GM20000 (cell line): ENCODE data around the gene SPDYE2.
"Not testable (repeated sequence)": the region's sequence is repeated elsewhere in the genome, so short reads cannot be mapped to it uniquely, and the experiment has no call there.

ENCODE experiments used
- DNase-seq: peaks from one replicate; pipeline ENCODE4 v3.0.0; 2012; ENCODE audit warnings: low spot score
- CTCF ChIP-seq: IDR thresholded peaks from 2 replicates; pipeline ENCODE4 v1.5.1; 2012; ENCODE audit warnings: mild to moderate bottlenecking, control low read depth; ENCODE audit errors: extremely low read depth, missing control alignments

The SPDYE2 gene

GRCh38 chr7:102540604-102541003 lies 10.4 kb upstream of the SPDYE2 start:
- not testable (repeated sequence) for DNase-seq

- DNase-seq, result not testable (repeated sequence)
These were observed 8.9 kb upstream of the SPDYE2 start for GRCh38 chr7:102542083-102542482.

GRCh38 chr7:102542771-102543170 lies 8.3 kb upstream of the SPDYE2 start:
- DNase-seq, result not testable (repeated sequence)

GRCh38 chr7:102543596-102543995 lies 7.4 kb upstream of the SPDYE2 start, which contains the start of gene UPK3BL2:
UPK3BL2 (minus strand) TSS chr7:102543696; CDS start chr7:102543636, 60 bp downstream.
- DNase-seq, result not testable (repeated sequence)

- not testable (repeated sequence) for DNase-seq
These were observed 6.7 kb upstream of the SPDYE2 start for GRCh38 chr7:102544372-102544771.

- DNase-seq, result not testable (repeated sequence)
These were observed 5.7 kb upstream of the SPDYE2 start for GRCh38 chr7:102545288-102545687.

- not testable (repeated sequence) for DNase-seq
These were observed 4.7 kb upstream of the SPDYE2 start for GRCh38 chr7:102546353-102546752.

GRCh38 chr7:102568620-102569019 lies 17.6 kb downstream of the SPDYE2 start:
- DNase-seq, result not testable (repeated sequence)

GRCh38 chr7:102572261-102573239 lies 21.5 kb downstream of the SPDYE2 start, which contains the start of gene POLR2J3:
POLR2J3 (minus strand) TSS chr7:102572583; CDS start chr7:102572521, 62 bp downstream.
- not testable (repeated sequence) for DNase-seq
- peak; percentile 49 for TF ChIP-seq CTCF

GRCh38 chr7:102574607-102575006 lies 23.6 kb downstream of the SPDYE2 start:
- not testable (repeated sequence) for DNase-seq

GRCh38 chr7:102576363-102576762 lies 25.3 kb downstream of the SPDYE2 start:
- DNase-seq, result not testable (repeated sequence)

GRCh38 chr7:102577315-102578240 lies 26.6 kb downstream of the SPDYE2 start:
- not testable (repeated sequence) for DNase-seq

- not testable (repeated sequence) for DNase-seq
These were observed 27.5 kb downstream of the SPDYE2 start for GRCh38 chr7:102578486-102578885.

- DNase-seq, result not testable (repeated sequence)
These were observed 30.7 kb downstream of the SPDYE2 start for GRCh38 chr7:102581722-102582121.

- DNase-seq, result not testable (repeated sequence)
These were observed 32.5 kb downstream of the SPDYE2 start for GRCh38 chr7:102583495-102583894.

GRCh38 chr7:102589857-102590256 lies 38.8 kb downstream of the SPDYE2 start:
- DNase-seq, result not testable (repeated sequence)

GRCh38 chr7:102592477-102593019 lies 41.5 kb downstream of the SPDYE2 start:
- DNase-seq, result not testable (repeated sequence)

- not testable (repeated sequence) for DNase-seq
These were observed 42.8 kb downstream of the SPDYE2 start for GRCh38 chr7:102593637-102594334.

GRCh38 chr7:102596036-102596435 lies 45.0 kb downstream of the SPDYE2 start:
- DNase-seq, result not testable (repeated sequence)
